Neural cell (in vitro differentiated cells): ENCODE measurements around the gene NCK2. TPM values are rescaled to one million over a fixed set of nuclear protein-coding genes. Genes with fewer than 3 reads are reported as not detected.

Source experiments
- H2AFZ ChIP-seq: fragments of 200-600, 300-800 bp; sonication (generic), shearing (Covaris generic); 2 replicates; pipeline ENCODE4 v1.6.0; 2014; ENCODE audit warnings: low read depth, mild to moderate bottlenecking, antibody characterized with exemption, low read length, moderate library complexity
- H3F3A ChIP-seq: fragments of 200-600 bp; shearing (Covaris generic); 2 replicates; pipeline ENCODE4 v1.6.1; 2016; ENCODE audit warnings: mild to moderate bottlenecking, moderate library complexity, mixed read lengths, antibody characterized with exemption, low read length; ENCODE audit not compliant: insufficient read depth, poor library complexity, severe bottlenecking
- H3K27ac ChIP-seq: fragments of 200-600, 300-800 bp; sonication (generic), shearing (Covaris generic); 2 replicates; pipeline ENCODE4 v1.5.1; 2014; ENCODE audit warnings: mild to moderate bottlenecking, low read length, moderate library complexity
- H3K27me3 ChIP-seq: fragments of 300-800, 200-600 bp; sonication (generic), shearing (Covaris generic); 2 replicates; pipeline ENCODE4 v1.6.0; 2014; ENCODE audit warnings: mild to moderate bottlenecking, low read depth, low read length, moderate library complexity; ENCODE audit not compliant: insufficient read depth
- H3K36me3 ChIP-seq: fragments of 300-800, 200-600 bp; sonication (generic), shearing (Covaris generic); 2 replicates; pipeline ENCODE4 v1.5.1; 2014; ENCODE audit warnings: mild to moderate bottlenecking, antibody characterized with exemption, low read length, moderate library complexity; ENCODE audit not compliant: insufficient read depth
- H3K4me2 ChIP-seq: fragments of 300-800, 200-600 bp; sonication (generic), shearing (Covaris generic); 2 replicates; pipeline ENCODE4 v1.6.0; 2014; ENCODE audit warnings: mild to moderate bottlenecking, low read length
- H3K4me3 ChIP-seq: fragments of 300-800, 200-600 bp; sonication (generic), shearing (Covaris generic); 2 replicates; pipeline ENCODE4 v1.5.1; 2014; ENCODE audit warnings: mild to moderate bottlenecking, low read length, moderate library complexity
- H3K79me2 ChIP-seq: fragments of 200-600 bp; shearing (Covaris generic); replicated peaks from 2 replicates; pipeline ENCODE4 v1.6.0; 2014; ENCODE audit warnings: mild to moderate bottlenecking, low read length, moderate library complexity; ENCODE audit not compliant: insufficient read depth
- H3K9ac ChIP-seq: fragments of 300-800, 200-600 bp; sonication (generic), shearing (Covaris generic); 2 replicates; pipeline ENCODE4 v1.6.1; 2016; ENCODE audit warnings: mild to moderate bottlenecking, low read length, mixed read lengths
- H3K9me2 ChIP-seq: fragments of 200-600 bp; shearing (Covaris generic); 2 replicates; pipeline ENCODE4 v1.6.1; 2016; ENCODE audit warnings: mild to moderate bottlenecking, low read length, mixed read lengths; ENCODE audit not compliant: insufficient read depth
- H3K9me3 ChIP-seq: fragments of 200-600, 300-800 bp; sonication (generic), shearing (Covaris generic); 2 replicates; pipeline ENCODE4 v1.6.1; 2016; ENCODE audit warnings: mild to moderate bottlenecking, mixed run types, low read length, moderate library complexity, mixed read lengths
- H4K20me1 ChIP-seq: fragments of 200-600 bp; shearing (Covaris generic); 2 replicates; pipeline ENCODE4 v1.6.1; 2016; ENCODE audit warnings: mild to moderate bottlenecking, mixed run types; ENCODE audit not compliant: insufficient read depth
- CTCF ChIP-seq: fragments of 450-650 bp; IDR thresholded peaks from 2 replicates; pipeline ENCODE4 v1.5.1; 2014; ENCODE audit warnings: antibody characterized with exemption, mild to moderate bottlenecking, moderate library complexity; ENCODE audit not compliant: poor library complexity, severe bottlenecking
- EP300 ChIP-seq: fragments of 450-650 bp; conservative IDR thresholded peaks from 2 replicates; pipeline ENCODE4 v1.6.1; 2014; ENCODE audit warnings: antibody characterized with exemption, mild to moderate bottlenecking, moderate library complexity; ENCODE audit not compliant: poor library complexity, severe bottlenecking
- EZH2 ChIP-seq: fragments of 200-600, 300-800 bp; shearing (Covaris generic), sonication (generic); IDR thresholded peaks from 2 replicates; pipeline ENCODE4 v1.6.1; 2014; ENCODE audit warnings: antibody characterized with exemption, low read length, borderline replicate concordance, mild to moderate bottlenecking; ENCODE audit not compliant: insufficient read depth, poor library complexity, severe bottlenecking
- MXI1 ChIP-seq: fragments of 450-650 bp; conservative IDR thresholded peaks from 2 replicates; pipeline ENCODE4 v1.6.1; 2014; ENCODE audit warnings: antibody characterized with exemption, mild to moderate bottlenecking; ENCODE audit not compliant: poor library complexity, severe bottlenecking
- POLR2AphosphoS5 ChIP-seq: IDR thresholded peaks from 2 replicates; pipeline ENCODE4 v1.6.1; 2012
- RAD21 ChIP-seq: fragments of 450-650 bp; conservative IDR thresholded peaks from 2 replicates; pipeline ENCODE4 v1.6.1; 2014; ENCODE audit warnings: antibody characterized with exemption, mild to moderate bottlenecking, moderate library complexity
- REST ChIP-seq: IDR thresholded peaks from 2 replicates; pipeline ENCODE4 v1.6.1; 2012; ENCODE audit warnings: borderline replicate concordance
- SMC3 ChIP-seq: fragments of 450-650 bp; conservative IDR thresholded peaks from 2 replicates; pipeline ENCODE4 v1.6.1; 2014; ENCODE audit warnings: antibody characterized with exemption, mild to moderate bottlenecking, moderate library complexity; ENCODE audit not compliant: poor library complexity
- TAF1 ChIP-seq: IDR thresholded peaks from 2 replicates; pipeline ENCODE4 v1.6.1; 2012; ENCODE audit warnings: low read depth
- polyA plus RNA-seq: library from polyadenylated mRNA; depleted of rRNA; stranded (reverse); fragments of >200 nt; gene quantifications from 2 replicates; pipeline ENCODE4 v1.2.3, GENCODE V29; 2014

Gene NCK2
- polyA plus RNA-seq, 1 donor from 2014 or later: 49.4 TPM

- Histone ChIP-seq H2AFZ (no peak overlapping the region), H3K36me3 (no peaks in the 10 kb centered on the region), H3K4me2 (no peak overlapping the region), H3K9ac (no peak overlapping the region), H3K27ac (no peak overlapping the region), H4K20me1 (no peaks in the 10 kb centered on the region), H3F3A (no peaks in the 10 kb centered on the region), H3K9me2 (no peaks in the 10 kb centered on the region), H3K4me3 (no peak overlapping the region), H3K27me3 (no peaks in the 10 kb centered on the region), H3K79me2 (no peaks in the 10 kb centered on the region), H3K9me3 (no peaks in the 10 kb centered on the region)
- TF ChIP-seq MXI1 (no peak), EZH2 (no peak), RAD21 (no peak), CTCF (no peak), TAF1 (no peak), REST (no peak), SMC3 (no peak), POLR2AphosphoS5 (no peak), EP300 (no peak)
These were observed 162.5 kb downstream of the NCK2 start for GRCh38 chr2:105907184-105907583.

- H2AFZ ChIP-seq: no peak overlapping the region
- H3K27me3 ChIP-seq: no peaks in the 10 kb centered on the region
These were observed 164.5 kb downstream of the NCK2 start for GRCh38 chr2:105909215-105909614.

More at GRCh38 chr2:105909215-105909614, 164.5 kb downstream of the NCK2 start:
- no peak overlapping the region for H3K9ac ChIP-seq
- TF ChIP-seq SMC3 (no peak), MXI1 (no peak), REST (no peak), EZH2 (no peak), CTCF (no peak), TAF1 (no peak), POLR2AphosphoS5 (no peak), EP300 (no peak), RAD21 (no peak)
- no peak overlapping the region for H3K4me3 ChIP-seq
- H3F3A ChIP-seq: no peaks in the 10 kb centered on the region
- no peaks in the 10 kb centered on the region for H4K20me1 ChIP-seq
- H3K9me3 ChIP-seq: no peaks in the 10 kb centered on the region
- H3K27ac ChIP-seq: no peak overlapping the region
- H3K4me2 ChIP-seq: no peak overlapping the region
- no peaks in the 10 kb centered on the region for H3K79me2 ChIP-seq
- no peaks in the 10 kb centered on the region for H3K9me2 ChIP-seq
- H3K36me3 ChIP-seq: no peaks in the 10 kb centered on the region
